ENCODE data around the gene PACRG. TPM values are rescaled to one million over a fixed set of nuclear protein-coding genes. Genes with fewer than 3 reads are reported as not detected.

PACRG gene
- total and polyA plus RNA-seq, 2 donors from 2014 or later = 7.4 to 20.0 TPM

- FAIRE-seq = no peak
- no peak for TF ChIP-seq CTCF (IDR thresholded peaks at IDR 0.05; ENCODE audit: borderline replicate concordance, extremely low read depth, insufficient read depth)
- no peaks in the 10 kb centered on the region for H3K27me3 ChIP-seq (ENCODE audit: control insufficient read depth, insufficient read depth, low read length)
- no peak overlapping the region for H3K9ac ChIP-seq (ENCODE audit: low read length in 3 of 3)
- DNase-seq = no peak
- intact Hi-C loops (cut with DNase I) = no loop called here
- no peaks in the 10 kb centered on the region for H3K36me3 ChIP-seq (ENCODE audit: control insufficient read depth in 2 of 3, insufficient read depth in 3 of 3, low read length in 3 of 3)
- H3K4me1 ChIP-seq (ENCODE audit: control insufficient read depth in 2 of 3, insufficient read depth in 2 of 3, low read depth in 1 of 3, low read length in 3 of 3) = no peaks in the 10 kb centered on the region
- H3K4me3 ChIP-seq (ENCODE audit: low read length in 3 of 3) = no peak overlapping the region
- no peaks in the 10 kb centered on the region for H3K9me3 ChIP-seq (ENCODE audit: control insufficient read depth in 2 of 3, insufficient read depth in 1 of 3, low read length in 3 of 3)
- no peak overlapping the region for H3K27ac ChIP-seq (ENCODE audit: low read depth in 2 of 2, low read length in 2 of 2)
These were observed 474.1 kb downstream of the PACRG start for GRCh38 chr6:163201855-163202254.

GRCh38 chr6:163206196-163206595 is 478.4 kb downstream of the PACRG start:
- H3K36me3 ChIP-seq (ENCODE audit: control insufficient read depth in 2 of 3, insufficient read depth in 3 of 3, low read length in 3 of 3) = no peaks in the 10 kb centered on the region
- H3K4me1 ChIP-seq (ENCODE audit: control insufficient read depth in 2 of 3, insufficient read depth in 2 of 3, low read depth in 1 of 3, low read length in 3 of 3) = no peaks in the 10 kb centered on the region
- no peaks in the 10 kb centered on the region for H3K9me3 ChIP-seq (ENCODE audit: control insufficient read depth in 2 of 3, insufficient read depth in 1 of 3, low read length in 3 of 3)
- no peak for TF ChIP-seq CTCF (IDR thresholded peaks at IDR 0.05; ENCODE audit: borderline replicate concordance, extremely low read depth, insufficient read depth)
- no peaks in the 10 kb centered on the region for H3K27me3 ChIP-seq (ENCODE audit: control insufficient read depth, insufficient read depth, low read length)
- intact Hi-C loops (cut with DNase I) = no loop called here
- H3K27ac ChIP-seq (ENCODE audit: low read depth in 2 of 2, low read length in 2 of 2) = no peak overlapping the region
- DNase-seq (no peak), FAIRE-seq (no peak)
- H3K9ac ChIP-seq (ENCODE audit: low read length in 3 of 3) = no peak overlapping the region
- no peak overlapping the region for H3K4me3 ChIP-seq (ENCODE audit: low read length in 3 of 3)

- Histone ChIP-seq H3K9ac (ENCODE audit: low read length in 3 of 3) (no peak overlapping the region), H3K4me3 (ENCODE audit: low read length in 3 of 3) (no peak overlapping the region), H3K27me3 (ENCODE audit: control insufficient read depth, insufficient read depth, low read length) (no peaks in the 10 kb centered on the region), H3K4me1 (ENCODE audit: control insufficient read depth in 2 of 3, insufficient read depth in 2 of 3, low read depth in 1 of 3, low read length in 3 of 3) (no peaks in the 10 kb centered on the region), H3K9me3 (ENCODE audit: control insufficient read depth in 2 of 3, insufficient read depth in 1 of 3, low read length in 3 of 3) (peaks cover 0 to 5% (median 0%) of the 10 kb centered on the region in 3 donors), H3K27ac (ENCODE audit: low read depth in 2 of 2, low read length in 2 of 2) (no peak overlapping the region), H3K36me3 (ENCODE audit: control insufficient read depth in 2 of 3, insufficient read depth in 3 of 3, low read length in 3 of 3) (no peaks in the 10 kb centered on the region)
- DNase-seq (no peak), FAIRE-seq (no peak)
- intact Hi-C loops (cut with DNase I) = no loop called here
- no peak for TF ChIP-seq CTCF (IDR thresholded peaks at IDR 0.05; ENCODE audit: borderline replicate concordance, extremely low read depth, insufficient read depth)
These were observed 479.9 kb downstream of the PACRG start for GRCh38 chr6:163207431-163208383.

All from kidney (tissue), 14 donors.